IMR-90 (cell line): ENCODE results near the gene RAPGEF5. TPM values are rescaled to one million over a fixed set of nuclear protein-coding genes. Genes with fewer than 3 reads are reported as not detected.

Experiments used
- ATAC-seq: fragments of 200-7000 bp; cut with Tn5 transposase; 2 replicates; pipeline ENCODE4 v1.9.1; 2020; ENCODE audit warnings: low read depth, mild to moderate bottlenecking, moderate library complexity
- BruUV-seq: library from RNA; stranded (reverse); fragments of 400-500 nt; replicated peaks from 2 replicates; lab custom pipeline; 2021; lab: Mats Ljungman, UMichigan
- CTCF ChIA-PET: fragments of 300-600 bp; formaldehyde crosslinking; extraction: SDS; loops from one replicate; lab custom pipeline; 2021; ENCODE audit warnings: antibody characterized with exemption; lab: Yijun Ruan, JAX
- POLR2A ChIA-PET: fragments of 300-600 bp; sonication (Branson Sonifier 250); formaldehyde crosslinking; loops from one replicate; lab custom pipeline; 2022; ENCODE audit warnings: antibody characterized with exemption; ENCODE audit not compliant: unreplicated experiment; lab: Charles Lee
- DNase-seq: peaks from one replicate; pipeline ENCODE4 v3.0.0; 2013
- H2AFZ ChIP-seq: replicated peaks from 2 replicates; pipeline ENCODE3; 2013; ENCODE audit warnings: low read length, mild to moderate bottlenecking; ENCODE audit not compliant: poor library complexity
- H2AK5ac ChIP-seq: 2 replicates; pipeline ENCODE4 v1.6.1; 2013; ENCODE audit warnings: low read depth, low read length, inconsistent platforms
- H2AK9ac ChIP-seq: replicated peaks from 2 replicates; pipeline ENCODE3; 2013; ENCODE audit warnings: mild to moderate bottlenecking, low read depth, low read length, moderate library complexity; ENCODE audit not compliant: poor library complexity
- H2BK120ac ChIP-seq: 2 replicates; pipeline ENCODE4 v1.6.1; 2013; ENCODE audit warnings: low read depth, low read length, inconsistent platforms
- H2BK15ac ChIP-seq: 3 replicates; pipeline ENCODE4 v1.6.1; 2013; ENCODE audit warnings: low read depth, low read length, inconsistent platforms
- H2BK20ac ChIP-seq: 2 replicates; pipeline ENCODE4 v1.6.1; 2013; ENCODE audit warnings: low read depth, mild to moderate bottlenecking, inconsistent platforms, low read length, moderate library complexity
- H2BK5ac ChIP-seq: 2 replicates; pipeline ENCODE4 v1.6.1; 2013; ENCODE audit warnings: mild to moderate bottlenecking, low read depth, low read length, inconsistent platforms; ENCODE audit not compliant: poor library complexity, severe bottlenecking
- H3K14ac ChIP-seq: replicated peaks from 2 replicates; pipeline ENCODE4 v1.6.1; 2013; ENCODE audit warnings: low read depth, low read length, inconsistent platforms
- H3K18ac ChIP-seq: 2 replicates; pipeline ENCODE4 v1.6.1; 2013; ENCODE audit warnings: low read depth, low read length, control low read depth
- H3K23ac ChIP-seq: 2 replicates; pipeline ENCODE4 v1.6.1; 2013; ENCODE audit warnings: low read depth, low read length, inconsistent platforms
- H3K27ac ChIP-seq: 2 replicates; pipeline ENCODE4 v1.5.1; 2013; ENCODE audit warnings: mild to moderate bottlenecking, control low read depth, low read length; ENCODE audit not compliant: insufficient read depth
- H3K27me3 ChIP-seq: 2 replicates; pipeline ENCODE4 v1.6.1; 2013; ENCODE audit warnings: low read length; ENCODE audit not compliant: control insufficient read depth, insufficient read depth
- H3K36me3 ChIP-seq: 2 replicates; pipeline ENCODE4 v1.6.1; 2013; ENCODE audit warnings: low read length, mixed read lengths; ENCODE audit not compliant: control insufficient read depth, insufficient read depth
- H3K4ac ChIP-seq: 2 replicates; pipeline ENCODE4 v1.6.1; 2013; ENCODE audit warnings: low read depth, low read length, inconsistent platforms
- H3K4me1 ChIP-seq: 2 replicates; pipeline ENCODE4 v1.6.1; 2013; ENCODE audit warnings: low read length, mixed read lengths; ENCODE audit not compliant: control insufficient read depth, insufficient read depth
- H3K4me2 ChIP-seq: 2 replicates; pipeline ENCODE4 v1.6.1; 2013; ENCODE audit warnings: low read depth, mild to moderate bottlenecking, control low read depth, low read length, moderate library complexity
- H3K4me3 ChIP-seq: 2 replicates; pipeline ENCODE4 v1.5.1; 2013; ENCODE audit warnings: low read depth, mild to moderate bottlenecking, control low read depth, low read length, moderate library complexity; ENCODE audit not compliant: insufficient read depth
- H3K56ac ChIP-seq: 2 replicates; pipeline ENCODE4 v1.6.1; 2013; ENCODE audit warnings: low read length, inconsistent platforms; ENCODE audit not compliant: insufficient read depth; ENCODE audit errors: extremely low read depth
- H3K79me1 ChIP-seq, 2 experiments: 2 replicates each; pipeline ENCODE4 v1.6.1; 2013; ENCODE audit warnings: low read length in 2 of 2, inconsistent platforms in 1 of 2, low read depth in 1 of 2
- H3K9ac ChIP-seq: 2 replicates; pipeline ENCODE4 v1.6.1; 2013; ENCODE audit warnings: low read depth, low read length, control low read depth
- H3K9me1 ChIP-seq: 2 replicates; pipeline ENCODE4 v1.6.1; 2013; ENCODE audit warnings: low read length, inconsistent platforms; ENCODE audit not compliant: insufficient read depth
- H3K9me3 ChIP-seq: 2 replicates; pipeline ENCODE4 v1.6.1; 2013; ENCODE audit warnings: low read length; ENCODE audit not compliant: control insufficient read depth, insufficient read depth
- H4K20me1 ChIP-seq: 2 replicates; pipeline ENCODE4 v1.6.1; 2013; ENCODE audit warnings: low read length, inconsistent platforms; ENCODE audit not compliant: insufficient read depth
- H4K5ac ChIP-seq: 2 replicates; pipeline ENCODE4 v1.6.1; 2013; ENCODE audit warnings: mild to moderate bottlenecking, low read depth, low read length, control low read depth
- H4K8ac ChIP-seq, 2 experiments: 2 replicates each; pipeline ENCODE4 v1.6.1; 2013; ENCODE audit warnings: low read depth in 2 of 2, low read length in 2 of 2, control low read depth in 1 of 2, inconsistent platforms in 1 of 2
- H4K91ac ChIP-seq: 2 replicates; pipeline ENCODE4 v1.6.1; 2013; ENCODE audit warnings: low read depth, low read length, inconsistent platforms; ENCODE audit not compliant: insufficient read depth
- BHLHE40 ChIP-seq: fragments of 150-350 bp; IDR thresholded peaks from 2 replicates; pipeline ENCODE4 v1.6.1; 2016; ENCODE audit warnings: mild to moderate bottlenecking, low read depth, low read length
- CEBPB ChIP-seq: IDR thresholded peaks from 2 replicates; pipeline ENCODE4 v1.6.1; 2012; ENCODE audit warnings: low read depth, low read length, improper control_type of control experiment
- FOS ChIP-seq: fragments of 150-350 bp; IDR thresholded peaks from 2 replicates; pipeline ENCODE4 v1.6.1; 2016; ENCODE audit warnings: low read depth, low read length
- RCOR1 ChIP-seq: IDR thresholded peaks from 2 replicates; pipeline ENCODE4 v1.6.1; 2012; ENCODE audit warnings: mild to moderate bottlenecking, low read length, improper control_type of control experiment; ENCODE audit not compliant: insufficient replicate concordance
- RFX5 ChIP-seq: IDR thresholded peaks from 2 replicates; pipeline ENCODE4 v1.8.0; 2012; ENCODE audit warnings: low read depth, mild to moderate bottlenecking, low read length, moderate library complexity
- SMC3 ChIP-seq: fragments of 150-350 bp; IDR thresholded peaks from 2 replicates; pipeline ENCODE4 v1.6.1; 2016; ENCODE audit warnings: low read depth, mild to moderate bottlenecking, antibody characterized with exemption, low read length, moderate library complexity
- WGBS, 2 experiments: methylation state at CpG; one replicate each; pipeline versions ENCODE4 v1.1.5 to v1.1.7; 2013; ENCODE audit warnings: missing lambda C conversion rate in 2 of 2; ENCODE audit not compliant: insufficient read length in 1 of 2; ENCODE audit errors: extremely low coverage in 2 of 2; 5-methylcytosine and 5-hydroxymethylcytosine counted together
- dilution Hi-C: fragments of 300-500 bp; cut with HindIII; formaldehyde crosslinking; loops from one replicate; pipeline ENCODE4 v1.14.3; 2018; ENCODE audit warnings: low sequenced_read_pairs; ENCODE audit not compliant: unreplicated experiment
- in situ Hi-C: fragments of 300-500 bp; cut with MboI; formaldehyde crosslinking; loops from 3 replicates; pipeline ENCODE4 v1.14.3; 2019; ENCODE audit warnings: low sequenced_read_pairs, inconsistent platforms, mixed read lengths
- intact Hi-C: fragments of 100-400 bp; cut with micrococcal nuclease; formaldehyde crosslinking; loops from 2 replicates; pipeline ENCODE4 v1.10.0; 2022
- polyA plus RNA-seq, 3 experiments: library from polyadenylated mRNA; depleted of rRNA; stranded (reverse); fragments of >200 nt; gene quantifications; 2 replicates each; pipeline ENCODE4 v1.2.3, GENCODE V29; 2012; ENCODE audit warnings: low replicate concordance in 1 of 3
- total RNA-seq: library from RNA; depleted of rRNA; stranded (reverse); fragments of >200 nt; gene quantifications from 2 replicates; pipeline ENCODE4 v1.2.3, GENCODE V29; 2012

Gene RAPGEF5
- total and polyA plus RNA-seq, 2 of the 4 experiments (the other 2 are of a cell fraction), result 0.05 to 0.18 TPM

GRCh38 chr7:22238354-22239311 lies 118.3 kb downstream of the RAPGEF5 start (continued):
- TF ChIP-seq RCOR1 (no peak), BHLHE40 (no peak)

GRCh38 chr7:22235134-22235533 lies 121.8 kb downstream of the RAPGEF5 start:
- Histone ChIP-seq H3K56ac (no peak overlapping the region), H2BK5ac (no peak overlapping the region), H3K4me2 (no peak overlapping the region), H3K27ac (no peak overlapping the region), H4K5ac (no peak overlapping the region), H3K9me1 (no peaks in the 10 kb centered on the region), H2AK5ac (no peak overlapping the region), H2BK120ac (no peak overlapping the region), H3K4ac (no peak overlapping the region), H4K91ac (no peak overlapping the region), H3K27me3 (0 out of 2 replicates have a peak, but pooled peaks cover 1% of the 10 kb centered on the region), H2AFZ (no peak overlapping the region), H3K9ac (no peak overlapping the region), H3K23ac (no peak overlapping the region), H3K18ac (no peak overlapping the region), H3K4me3 (no peak overlapping the region), H4K8ac (no peak overlapping the region), H2BK20ac (no peak overlapping the region), H3K36me3 (no peaks in the 10 kb centered on the region), H3K14ac (no peak overlapping the region), H3K4me1 (no peaks in the 10 kb centered on the region), H4K20me1 (no peaks in the 10 kb centered on the region), H3K79me1 (no peaks in the 10 kb centered on the region), H2BK15ac (no peak overlapping the region), H2AK9ac (no peak overlapping the region), H3K9me3 (no peaks in the 10 kb centered on the region)
- no TSS peak for BruUV-seq
- no CpG with 5 or more reads among the region's 2 CpGs for WGBS, 2 experiments
- dilution Hi-C loops, result no loop called here
- intact Hi-C loops, result no loop called here
- in situ Hi-C loops, result no loop called here
- DNase-seq, result no peak
- TF ChIP-seq SMC3 (no peak), RFX5 (no peak), CEBPB (no peak), FOS (no peak)
- CTCF ChIA-PET, result interaction anchor here (0.6 kb wide), 1 partner anchor 219 kb away, joined by 3 read pairs; no protein-coding TSS in a partner anchor
- POLR2A ChIA-PET, result no interaction called here
- ATAC-seq, result no peak
